ENCODE results near the gene APBA2.

GRCh38 chr15:28978661-28979060, 92.9 kb downstream of the APBA2 start:
- TF ChIP-seq, protein P1, sequence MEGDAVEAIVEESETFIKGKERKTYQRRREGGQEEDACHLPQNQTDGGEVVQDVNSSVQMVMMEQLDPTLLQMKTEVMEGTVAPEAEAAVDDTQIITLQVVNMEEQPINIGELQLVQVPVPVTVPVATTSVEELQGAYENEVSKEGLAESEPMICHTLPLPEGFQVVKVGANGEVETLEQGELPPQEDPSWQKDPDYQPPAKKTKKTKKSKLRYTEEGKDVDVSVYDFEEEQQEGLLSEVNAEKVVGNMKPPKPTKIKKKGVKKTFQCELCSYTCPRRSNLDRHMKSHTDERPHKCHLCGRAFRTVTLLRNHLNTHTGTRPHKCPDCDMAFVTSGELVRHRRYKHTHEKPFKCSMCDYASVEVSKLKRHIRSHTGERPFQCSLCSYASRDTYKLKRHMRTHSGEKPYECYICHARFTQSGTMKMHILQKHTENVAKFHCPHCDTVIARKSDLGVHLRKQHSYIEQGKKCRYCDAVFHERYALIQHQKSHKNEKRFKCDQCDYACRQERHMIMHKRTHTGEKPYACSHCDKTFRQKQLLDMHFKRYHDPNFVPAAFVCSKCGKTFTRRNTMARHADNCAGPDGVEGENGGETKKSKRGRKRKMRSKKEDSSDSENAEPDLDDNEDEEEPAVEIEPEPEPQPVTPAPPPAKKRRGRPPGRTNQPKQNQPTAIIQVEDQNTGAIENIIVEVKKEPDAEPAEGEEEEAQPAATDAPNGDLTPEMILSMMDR (IDR thresholded peaks at IDR 0.05), result no peak
- TF ChIP-seq POLR2A (IDR thresholded peaks at IDR 0.05; ENCODE audit: low read depth) (no peak), EP300 (IDR thresholded peaks at IDR 0.05) (no peak), POLR2AphosphoS5 (IDR thresholded peaks at IDR 0.05) (no peak)
